ENCODE results near the gene KCNIP4. TPM values are rescaled to one million over a fixed set of nuclear protein-coding genes. Genes with fewer than 3 reads are reported as not detected.
"Not testable (repeated sequence)": the region's sequence is repeated elsewhere in the genome, so short reads cannot be mapped to it uniquely, and the experiment has no call there.

The KCNIP4 gene
- total RNA-seq (2011; cell fraction: chromatin; rRNA removed; ENCODE audit: low replicate concordance) = not detected in 2 replicates
- not detected in 2 replicates for total RNA-seq (2011; cell fraction: nucleolus; rRNA removed)
- not detected in 2 replicates for total RNA-seq (2011; cell fraction: nucleoplasm; rRNA removed)
- total RNA-seq (2014; rRNA removed) (not detected in 2 replicates), total RNA-seq (2014; rRNA removed; fragmentation: Illumina TruSeq; extraction: Trizol) (not detected in 2 replicates), total RNA-seq (2015; rRNA removed; fragmentation: Illumina TruSeq; extraction: Trizol) (not detected in 2 replicates), total RNA-seq (2021) (not detected in 2 replicates), polyA plus RNA-seq (2011; rRNA removed) (not detected in 2 replicates), polyA plus RNA-seq (2014; fragmentation: Illumina TruSeq; extraction: Trizol) (not detected in 2 replicates), polyA plus RNA-seq (2014; fragmentation: Nextera tagmentation; extraction: Ambion mirVana) (under 1 TPM; 0.25 to 0.41 TPM), polyA plus RNA-seq (2014; rRNA removed) (not detected in 2 replicates), polyA minus RNA-seq (2011; rRNA and poly(A)+ RNA removed) (not detected in 2 replicates), Bru-seq, nascent RNA (percentile 1 among the genes with signal in this experiment), BruChase-seq, experiment 1, labeled RNA remaining after a 2-hour chase (percentile 0 among the genes with signal in this experiment), BruChase-seq, experiment 2, labeled RNA remaining after a 6-hour chase (percentile 1 among the genes with signal in this experiment)
- not detected in 2 replicates for polyA plus RNA-seq (2011; cell fraction: cytosol; rRNA removed)
- polyA plus RNA-seq (2011; cell fraction: nucleus; rRNA removed) = not detected in 2 replicates
- polyA plus RNA-seq (2012) = 0.50 and 0.57 TPM in 2 replicates
- not detected in 2 replicates for polyA minus RNA-seq (2011; cell fraction: cytosol; rRNA and poly(A)+ RNA removed)
- polyA minus RNA-seq (2011; cell fraction: nucleus; rRNA and poly(A)+ RNA removed) = not detected in 2 replicates
- long read RNA-seq, experiment 1 = 0 reads
- long read RNA-seq, experiment 2 = 0 reads
- long read RNA-seq, experiment 3 = 0 reads

DNA sequence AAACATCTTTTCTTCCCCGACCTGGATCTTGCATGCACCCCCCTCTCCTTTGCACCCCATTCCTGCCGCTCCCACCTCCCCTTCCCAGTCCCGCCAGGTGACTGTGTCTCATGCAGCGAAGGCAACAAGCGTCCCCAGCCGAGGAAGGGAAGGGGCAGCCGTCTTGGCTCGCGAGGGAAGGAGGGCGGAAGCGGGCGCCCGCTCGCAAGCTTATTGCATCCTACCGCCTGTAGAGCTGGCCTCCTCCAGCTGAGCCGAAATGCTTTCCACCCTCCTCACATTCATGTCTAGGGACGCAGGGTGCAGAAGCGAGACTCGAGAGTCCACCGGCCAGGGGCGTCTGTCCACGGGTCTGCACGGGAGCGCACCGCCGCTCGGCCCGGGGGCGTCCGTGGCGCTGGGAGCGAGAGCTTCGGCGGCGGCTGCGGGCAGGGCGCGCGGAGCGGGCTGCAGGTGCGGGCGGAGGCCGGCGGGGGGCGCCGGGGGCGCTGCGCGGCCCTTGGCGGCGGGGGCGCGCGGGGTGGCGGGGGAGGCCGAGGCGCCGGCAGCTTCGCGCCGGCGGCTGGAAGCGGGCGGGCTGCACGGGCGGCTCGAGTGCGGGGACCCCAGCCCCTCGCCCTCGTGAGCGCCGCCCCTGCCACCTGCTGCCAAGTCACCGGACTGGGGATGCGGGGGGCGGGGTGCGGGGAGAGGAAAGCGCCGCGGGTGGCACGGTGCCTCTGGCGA, at the start of gene KCNIP4:
Gene KCNIP4, minus strand, starts transcription at position 426 of the 726 bp plus-strand sequence.
- H3K9me1 ChIP-seq (ENCODE audit: control insufficient read depth, insufficient read depth, low read length) = no peaks in the 10 kb centered on the region
- H3K4me1 ChIP-seq (replicated peaks in 1 of 2; ENCODE audit: control insufficient read depth in 2 of 2, insufficient read depth in 2 of 2, low read length in 2 of 2) = no peaks in the 10 kb centered on the region
- intact Hi-C loops (cut with micrococcal nuclease) = no loop called here
- 10% methylated on average over 14 of the region's 81 CpGs for WGBS (ENCODE audit: insufficient coverage, low coverage, missing lambda C conversion rate)
- H3K4me2 ChIP-seq (ENCODE audit: insufficient read depth, low read length) = no peak within 1 kb of the TSS
- no peak within 1 kb of the TSS for H3K9ac ChIP-seq (ENCODE audit: insufficient read depth in 1 of 2, low read depth in 2 of 2, low read length in 2 of 2)
- BruUV-seq (replicated peaks) = no TSS peak
- H4K20me1 ChIP-seq (replicated peaks; ENCODE audit: control insufficient read depth, insufficient read depth, low read length) = no peaks in the 10 kb centered on the region
- H3K27ac ChIP-seq (ENCODE audit: extremely low read depth, low read depth, low read length) = no peak within 1 kb of the TSS
- no peak for FAIRE-seq
- no peak for ATAC-seq
- POLR2A ChIA-PET = no interaction called here
- H3K9me3 ChIP-seq (replicated peaks; ENCODE audit: control insufficient read depth, insufficient read depth, low read depth, low read length) = no peaks in the 10 kb centered on the region
- no peak within 1 kb of the TSS for H3K4me3 ChIP-seq
- no peaks in the 10 kb centered on the region for H3K27me3 ChIP-seq (ENCODE audit: control insufficient read depth in 2 of 2, insufficient read depth in 2 of 2, low read length in 2 of 2)
- no peaks in the 10 kb centered on the region for H3K79me2 ChIP-seq (ENCODE audit: control insufficient read depth, insufficient read depth, low read length)
- no peaks in the 10 kb centered on the region for H3K36me3 ChIP-seq (ENCODE audit: control insufficient read depth, insufficient read depth, low read length)
- no peak for DNase-seq (ENCODE audit: extremely low read depth in 1 of 4, low spot score in 3 of 4)
- CTCF ChIA-PET (ENCODE audit: low intra/inter-chr PET ratio) = no interaction called here
- TF ChIP-seq SMARCA4 (IDR thresholded peaks at IDR 0.05) = no peak
- TF ChIP-seq NUFIP1 (IDR thresholded peaks at IDR 0.05; ENCODE audit: partially characterized antibody) = no peak
- no peak for TF ChIP-seq DIDO1 (tag; IDR thresholded peaks at IDR 0.05; ENCODE audit: low read depth)
- no peak for TF ChIP-seq ZNF143 (CRISPR knock-in tag; IDR thresholded peaks at IDR 0.05)
- TF ChIP-seq ZNF316 (IDR thresholded peaks at IDR 0.05) = no peak
- no peak for TF ChIP-seq GMEB1 (CRISPR knock-in tag; IDR thresholded peaks at IDR 0.05)
- no peak for TF ChIP-seq PURB (CRISPR knock-in tag; IDR thresholded peaks at IDR 0.05; ENCODE audit: low read depth)
- no peak for TF ChIP-seq EGR1 (conservative IDR thresholded peaks at IDR 0.05)
- no peak for TF ChIP-seq TAF7 (tag; IDR thresholded peaks at IDR 0.05)
- TF ChIP-seq HSF4 (CRISPR knock-in tag; IDR thresholded peaks at IDR 0.05; ENCODE audit: borderline replicate concordance) = no peak
- TF ChIP-seq SNAPC5 (CRISPR knock-in tag; IDR thresholded peaks at IDR 0.05) = no peak
- H2AFZ ChIP-seq (ENCODE audit: low read depth, low read length) = no peak within 1 kb of the TSS
- in situ Hi-C loops (cut with MboI) = no loop called here

GRCh38 chr4:21996618-21997017, 48.0 kb upstream of the KCNIP4 start:
- CTCF ChIA-PET (ENCODE audit: low intra/inter-chr PET ratio) = not testable (repeated sequence)

More at GRCh38 chr4:21996618-21997017, 48.0 kb upstream of the KCNIP4 start:
- POLR2A ChIA-PET; H3K4me3 ChIP-seq; H3K36me3 ChIP-seq (ENCODE audit: control insufficient read depth, insufficient read depth, low read length); H2AFZ ChIP-seq (ENCODE audit: low read depth, low read length); FAIRE-seq; H3K4me2 ChIP-seq (ENCODE audit: insufficient read depth, low read length); H3K9me1 ChIP-seq (ENCODE audit: control insufficient read depth, insufficient read depth, low read length); H3K4me1 ChIP-seq (replicated peaks in 1 of 2; ENCODE audit: control insufficient read depth in 2 of 2, insufficient read depth in 2 of 2, low read length in 2 of 2); H4K20me1 ChIP-seq (replicated peaks; ENCODE audit: control insufficient read depth, insufficient read depth, low read length); ATAC-seq; H3K9ac ChIP-seq (ENCODE audit: insufficient read depth in 1 of 2, low read depth in 2 of 2, low read length in 2 of 2); H3K27me3 ChIP-seq (ENCODE audit: control insufficient read depth in 2 of 2, insufficient read depth in 2 of 2, low read length in 2 of 2); DNase-seq (ENCODE audit: extremely low read depth in 1 of 4, low spot score in 3 of 4); BruUV-seq (replicated peaks); H3K27ac ChIP-seq (ENCODE audit: extremely low read depth, low read depth, low read length); intact Hi-C loops (cut with micrococcal nuclease); in situ Hi-C loops (cut with MboI); H3K9me3 ChIP-seq (replicated peaks; ENCODE audit: control insufficient read depth, insufficient read depth, low read depth, low read length); H3K79me2 ChIP-seq (ENCODE audit: control insufficient read depth, insufficient read depth, low read length): not testable (repeated sequence)
- WGBS (ENCODE audit: insufficient coverage, low coverage, missing lambda C conversion rate) = 0% methylated on average over 6 of the region's 9 CpGs
